Small intestine (tissue), 7 donors: ENCODE data around the gene NEAT1. TPM values are rescaled to one million over a fixed set of nuclear protein-coding genes. Genes with fewer than 3 reads are reported as not detected.

Experiments used
- DNase-seq, 2 donors: peaks; one replicate each; pipeline versions ENCODE4 v3.0.0 to v3.0.0-alpha.2; 2013
- FAIRE-seq: peaks from 2 replicates; lab custom pipeline; 2012; peaks lifted over from hg19 to GRCh38; lab: Jason Lieb, UNC
- H3K27ac ChIP-seq, 3 donors: one replicate each; pipeline ENCODE4 v1.5.1; 2013; ENCODE audit warnings: low read length in 2 of 3, mild to moderate bottlenecking in 2 of 3, control low read depth in 1 of 3, inconsistent platforms in 1 of 3, low read depth in 1 of 3, moderate library complexity in 1 of 3
- H3K27me3 ChIP-seq, 3 donors: one replicate each; pipeline ENCODE4 v1.6.1; 2013; ENCODE audit warnings: low read length in 3 of 3, inconsistent platforms in 1 of 3; ENCODE audit not compliant: control insufficient read depth in 3 of 3, insufficient read depth in 3 of 3
- H3K36me3 ChIP-seq, 3 donors: one replicate each; pipeline ENCODE4 v1.6.1; 2013; ENCODE audit warnings: low read length in 3 of 3, inconsistent platforms in 1 of 3, low read depth in 1 of 3, mild to moderate bottlenecking in 1 of 3, moderate library complexity in 1 of 3; ENCODE audit not compliant: control insufficient read depth in 3 of 3, insufficient read depth in 2 of 3
- H3K4me1 ChIP-seq, 3 donors: one replicate each; pipeline ENCODE4 v1.6.1; 2013; ENCODE audit warnings: low read length in 2 of 3, inconsistent platforms in 1 of 3, low read depth in 1 of 3, mild to moderate bottlenecking in 1 of 3, moderate library complexity in 1 of 3; ENCODE audit not compliant: control insufficient read depth in 3 of 3, insufficient read depth in 2 of 3
- H3K4me3 ChIP-seq, 3 donors: one replicate each; pipeline ENCODE4 v1.5.1; 2013; ENCODE audit warnings: low read length in 3 of 3, control low read depth in 1 of 3, inconsistent platforms in 1 of 3, low read depth in 1 of 3, mild to moderate bottlenecking in 1 of 3, moderate library complexity in 1 of 3
- H3K9me3 ChIP-seq, 2 donors: one replicate each; pipeline ENCODE4 v1.6.1; 2013; ENCODE audit warnings: low read depth in 1 of 2, low read length in 1 of 2; ENCODE audit not compliant: control insufficient read depth in 2 of 2, insufficient read depth in 1 of 2
- WGBS, 3 donors: extraction: QIAGEN DNeasy Blood & Tissue Kit; methylation state at CpG; one replicate each; pipeline ENCODE4 v1.1.7; 2013; 5-methylcytosine and 5-hydroxymethylcytosine counted together
- polyA plus RNA-seq, 4 donors: library from polyadenylated mRNA; stranded (reverse) in 3 of 4; unstranded in 1 of 4; fragments of 200-250 nt in 3 of 4; fragments of 120-200 nt in 1 of 4; gene quantifications; one replicate each; pipeline versions ENCODE4 v1.2.1 to v1.2.3, GENCODE V29; 2013
- donor health status: healthy with polysubstance abuse.
- donor health status: control.
- donor health status: control.
- donor health status: Bipolar disorder and iron deficiency.
- donor health status: healthy.

NEAT1 gene
- polyA plus RNA-seq, 4 donors: 256 to 3,420 (median 1,041) TPM

- no peak for FAIRE-seq
- H3K4me1 ChIP-seq: peaks cover 0 to 28% (median 7%) of the 10 kb centered on the region in 3 donors
- no peak overlapping the region for H3K4me3 ChIP-seq
- H3K36me3 ChIP-seq: peaks cover 27 to 83% (median 30%) of the 10 kb centered on the region in 3 donors
- H3K27ac ChIP-seq: no peak overlapping the region
- H3K9me3 ChIP-seq: no peaks in the 10 kb centered on the region
- no peak for DNase-seq
- 90 to 93% (median 92%) methylated on average over 13 of the region's 13 CpGs for WGBS, 3 donors
- H3K27me3 ChIP-seq: no peaks in the 10 kb centered on the region
Measured at GRCh38 chr11:65399249-65399648, 23.3 kb upstream of the NEAT1 start.

- Histone ChIP-seq H3K4me3 (no peak overlapping the region), H3K9me3 (no peaks in the 10 kb centered on the region), H3K27me3 (no peaks in the 10 kb centered on the region), H3K27ac (no peak overlapping the region), H3K4me1 (peaks cover 0 to 29% (median 7%) of the 10 kb centered on the region in 3 donors), H3K36me3 (peaks cover 23 to 83% (median 28%) of the 10 kb centered on the region in 3 donors)
- no peak for FAIRE-seq
- no peak for DNase-seq
- WGBS, 3 donors: 86 to 93% (median 92%) methylated on average over 10 of the region's 10 CpGs
Measured at GRCh38 chr11:65399845-65400244, 22.8 kb upstream of the NEAT1 start.

- Histone ChIP-seq H3K4me1 (peaks cover 0 to 29% (median 7%) of the 10 kb centered on the region in 3 donors), H3K27ac (peak overlapping the region in 2 of 3 donors; percentile 22 to 78), H3K27me3 (no peaks in the 10 kb centered on the region), H3K4me3 (peak overlapping the region in 1 of 3 donors; percentile 5), H3K36me3 (peaks cover 21 to 84% (median 31%) of the 10 kb centered on the region in 3 donors), H3K9me3 (no peaks in the 10 kb centered on the region)
- 25 to 65% (median 52%) methylated on average over 16 to 17 of the region's 17 CpGs for WGBS, 3 donors
- no peak for FAIRE-seq
- DNase-seq: peak; percentile 29 to 41
Measured at GRCh38 chr11:65400307-65401072, 22.1 kb upstream of the NEAT1 start.

GRCh38 chr11:65401073-65401802 lies 21.4 kb upstream of the NEAT1 start:
- H3K36me3 ChIP-seq: peaks cover 16 to 82% (median 29%) of the 10 kb centered on the region in 3 donors
- DNase-seq: peak; percentile 63 to 87
- no peak overlapping the region for H3K4me3 ChIP-seq
- no peaks in the 10 kb centered on the region for H3K9me3 ChIP-seq
- no peak for FAIRE-seq
- peak overlapping the region in 2 of 3 donors; percentile 58 to 94 for H3K27ac ChIP-seq
- peaks cover 0 to 29% (median 7%) of the 10 kb centered on the region in 3 donors for H3K4me1 ChIP-seq
- no peaks in the 10 kb centered on the region for H3K27me3 ChIP-seq
- WGBS, 3 donors: 27 to 58% (median 37%) methylated on average over 16 of the region's 16 CpGs

- no peaks in the 10 kb centered on the region for H3K27me3 ChIP-seq
- H3K4me1 ChIP-seq: peaks cover 0 to 29% (median 7%) of the 10 kb centered on the region in 3 donors
- 24 to 68% (median 49%) methylated on average over 10 of the region's 10 CpGs for WGBS, 3 donors
- H3K27ac ChIP-seq: peak overlapping the region in 1 of 3 donors; percentile 94
- H3K4me3 ChIP-seq: no peak overlapping the region
- H3K9me3 ChIP-seq: no peaks in the 10 kb centered on the region
- no peak for DNase-seq
- FAIRE-seq: no peak
- H3K36me3 ChIP-seq: peaks cover 14 to 82% (median 28%) of the 10 kb centered on the region in 3 donors
Measured at GRCh38 chr11:65401803-65402248, 20.8 kb upstream of the NEAT1 start.

GRCh38 chr11:65402790-65403189 lies 19.8 kb upstream of the NEAT1 start:
- no peaks in the 10 kb centered on the region for H3K27me3 ChIP-seq
- no peak overlapping the region for H3K27ac ChIP-seq
- FAIRE-seq: no peak
- H3K36me3 ChIP-seq: peaks cover 8 to 80% (median 26%) of the 10 kb centered on the region in 3 donors
- DNase-seq: no peak
- no peak overlapping the region for H3K4me3 ChIP-seq
- 64 to 75% (median 71%) methylated on average over 2 of the region's 2 CpGs for WGBS, 3 donors
- peaks cover 0 to 29% (median 7%) of the 10 kb centered on the region in 3 donors for H3K4me1 ChIP-seq
- no peaks in the 10 kb centered on the region for H3K9me3 ChIP-seq

- 63 to 79% (median 72%) methylated on average over 12 of the region's 12 CpGs for WGBS, 3 donors
- Histone ChIP-seq H3K9me3 (no peaks in the 10 kb centered on the region), H3K4me3 (no peak overlapping the region), H3K36me3 (peaks cover 12 to 80% (median 22%) of the 10 kb centered on the region in 3 donors), H3K27ac (peak overlapping the region in 1 of 3 donors; percentile 90), H3K4me1 (peaks cover 0 to 29% (median 7%) of the 10 kb centered on the region in 3 donors), H3K27me3 (no peaks in the 10 kb centered on the region)
- FAIRE-seq (no peak), DNase-seq (no peak)
Measured at GRCh38 chr11:65403607-65404121, 18.9 kb upstream of the NEAT1 start.

- Histone ChIP-seq H3K27me3 (no peaks in the 10 kb centered on the region), H3K4me1 (peaks cover 0 to 29% (median 7%) of the 10 kb centered on the region in 3 donors), H3K36me3 (peaks cover 12 to 82% (median 22%) of the 10 kb centered on the region in 3 donors), H3K4me3 (no peak overlapping the region), H3K27ac (peak overlapping the region in 1 of 3 donors; percentile 90), H3K9me3 (no peaks in the 10 kb centered on the region)
- FAIRE-seq (no peak), DNase-seq (no peak)
- 63 to 71% (median 70%) methylated on average over 11 to 13 of the region's 13 CpGs for WGBS, 3 donors
Measured at GRCh38 chr11:65404210-65404609, 18.4 kb upstream of the NEAT1 start.
